Activated CD4-positive, alpha-beta T cell treated with anti-CD3 and anti-CD28 coated beads, Interleukin-2, amount 10 ng/mL, durations not matched to agents 24 days and 14 days (primary cell): Measurements from ENCODE around the gene S100A7A. TPM values are rescaled to one million over a fixed set of nuclear protein-coding genes. Genes with fewer than 3 reads are reported as not detected.
"Not testable (repeated sequence)": the region's sequence is repeated elsewhere in the genome, so short reads cannot be mapped to it uniquely, and the experiment has no call there.

Experiments used
- DNase-seq: peaks from one replicate; pipeline ENCODE4 v3.0.0; 2022
- H3K27ac Mint-ChIP-seq: one replicate; pipeline ENCODE4 v1.8.0; 2022; ENCODE audit warnings: mild to moderate bottlenecking, mixed read lengths
- H3K27me3 Mint-ChIP-seq: one replicate; pipeline ENCODE4 v1.8.0; 2022; ENCODE audit warnings: mixed read lengths
- H3K36me3 Mint-ChIP-seq: one replicate; pipeline ENCODE4 v1.8.0; 2022; ENCODE audit warnings: low read depth, mild to moderate bottlenecking, mixed read lengths
- H3K4me1 Mint-ChIP-seq: one replicate; pipeline ENCODE4 v1.8.0; 2021; ENCODE audit warnings: mixed read lengths
- H3K4me3 Mint-ChIP-seq: one replicate; pipeline ENCODE4 v1.8.0; 2022; ENCODE audit warnings: mild to moderate bottlenecking, moderate library complexity, mixed read lengths
- H3K9me3 Mint-ChIP-seq: one replicate; pipeline ENCODE4 v1.8.0; 2021; ENCODE audit warnings: mixed read lengths
- intact Hi-C: fragments of 100-400 bp; cut with micrococcal nuclease; formaldehyde crosslinking; loops from one replicate; pipeline ENCODE4 v1.15.1; 2023
- total RNA-seq: library from RNA; stranded (reverse); gene quantifications from 2 replicates; pipeline ENCODE4 v1.2.3, GENCODE V29; 2022

The S100A7A gene
- total RNA-seq, 1 donor from 2014 or later: not detected

DNA sequence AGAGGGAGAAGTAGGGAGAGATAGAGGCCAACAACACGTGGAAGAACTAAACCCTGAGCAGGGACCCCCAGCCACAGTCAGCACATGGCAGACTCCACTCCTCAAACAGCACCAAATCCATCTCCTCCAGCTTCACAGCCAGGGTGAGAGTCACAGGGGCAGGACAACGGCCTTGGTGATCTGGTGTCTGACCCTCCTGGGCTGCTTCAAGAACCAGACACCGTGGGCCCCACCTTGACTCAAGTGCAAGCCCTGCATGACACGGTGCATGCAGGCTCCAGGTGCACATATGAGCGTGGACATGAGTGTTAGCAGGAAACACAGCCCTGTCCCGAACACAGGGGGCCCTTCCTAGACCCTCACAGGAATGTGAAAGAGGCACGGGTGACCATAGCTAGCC lies 22.3 kb downstream of the S100A7A start:
- H3K4me1 Mint-ChIP-seq: no peaks in the 10 kb centered on the region
- no peak overlapping the region for H3K27ac Mint-ChIP-seq
- H3K27me3 Mint-ChIP-seq: no peaks in the 10 kb centered on the region
- no peak for DNase-seq
- H3K36me3 Mint-ChIP-seq: no peaks in the 10 kb centered on the region
- intact Hi-C loops: no loop called here
- no peak overlapping the region for H3K4me3 Mint-ChIP-seq
- no peaks in the 10 kb centered on the region for H3K9me3 Mint-ChIP-seq

GRCh38 chr1:153439273-153439672 lies 23.0 kb downstream of the S100A7A start:
- Mint-ChIP-seq H3K4me1 (no peaks in the 10 kb centered on the region), H3K27me3 (no peaks in the 10 kb centered on the region), H3K36me3 (no peaks in the 10 kb centered on the region), H3K9me3 (no peaks in the 10 kb centered on the region), H3K4me3 (no peak overlapping the region), H3K27ac (no peak overlapping the region)
- no peak for DNase-seq
- intact Hi-C loops: no loop called here

DNA sequence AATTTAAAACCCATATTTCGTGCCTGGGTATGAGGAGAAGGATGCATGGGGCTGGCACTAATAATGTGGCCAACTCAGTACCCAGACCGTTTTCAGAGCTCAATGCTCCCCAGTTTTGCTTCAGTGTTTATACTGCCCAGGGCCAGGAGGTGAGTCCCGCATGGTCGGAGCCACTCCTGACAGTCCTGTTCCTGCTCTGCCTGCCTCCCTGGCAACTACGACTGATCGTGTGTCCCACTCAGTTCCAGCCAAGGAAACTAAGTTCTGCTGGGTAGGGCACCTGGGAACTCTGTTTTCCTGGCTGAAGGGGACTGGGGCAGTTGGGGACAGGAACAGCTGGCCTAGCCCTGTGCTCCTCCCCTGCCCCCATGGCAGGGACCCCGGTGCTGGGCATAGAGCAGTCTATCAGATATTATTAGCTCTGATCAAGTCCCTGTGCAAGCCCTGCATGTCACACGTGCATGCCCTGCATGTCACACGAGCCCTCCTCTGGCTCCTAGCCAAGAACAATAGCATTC lies 25.0 kb downstream of the S100A7A start:
- H3K36me3 Mint-ChIP-seq: no peaks in the 10 kb centered on the region
- no peak for DNase-seq
- H3K27me3 Mint-ChIP-seq: peaks cover 7% of the 10 kb centered on the region
- no peaks in the 10 kb centered on the region for H3K9me3 Mint-ChIP-seq
- H3K27ac Mint-ChIP-seq: no peak overlapping the region
- no peaks in the 10 kb centered on the region for H3K4me1 Mint-ChIP-seq
- intact Hi-C loops: no loop called here
- H3K4me3 Mint-ChIP-seq: no peak overlapping the region

- DNase-seq: no peak
- Mint-ChIP-seq H3K4me3 (no peak overlapping the region), H3K36me3 (no peaks in the 10 kb centered on the region), H3K4me1 (no peaks in the 10 kb centered on the region), H3K27ac (no peak overlapping the region), H3K9me3 (no peaks in the 10 kb centered on the region), H3K27me3 (peaks cover 14% of the 10 kb centered on the region)
- intact Hi-C loops: no loop called here
Observed at GRCh38 chr1:153443486-153443885, 27.2 kb downstream of the S100A7A start.

GRCh38 chr1:153444078-153444477 lies 27.8 kb downstream of the S100A7A start:
- DNase-seq: no peak
- H3K4me1 Mint-ChIP-seq: no peaks in the 10 kb centered on the region
- no peak overlapping the region for H3K4me3 Mint-ChIP-seq
- intact Hi-C loops: no loop called here
- H3K27ac Mint-ChIP-seq: no peak overlapping the region
- H3K27me3 Mint-ChIP-seq: peaks cover 15% of the 10 kb centered on the region
- H3K36me3 Mint-ChIP-seq: no peaks in the 10 kb centered on the region
- H3K9me3 Mint-ChIP-seq: no peaks in the 10 kb centered on the region

DNA sequence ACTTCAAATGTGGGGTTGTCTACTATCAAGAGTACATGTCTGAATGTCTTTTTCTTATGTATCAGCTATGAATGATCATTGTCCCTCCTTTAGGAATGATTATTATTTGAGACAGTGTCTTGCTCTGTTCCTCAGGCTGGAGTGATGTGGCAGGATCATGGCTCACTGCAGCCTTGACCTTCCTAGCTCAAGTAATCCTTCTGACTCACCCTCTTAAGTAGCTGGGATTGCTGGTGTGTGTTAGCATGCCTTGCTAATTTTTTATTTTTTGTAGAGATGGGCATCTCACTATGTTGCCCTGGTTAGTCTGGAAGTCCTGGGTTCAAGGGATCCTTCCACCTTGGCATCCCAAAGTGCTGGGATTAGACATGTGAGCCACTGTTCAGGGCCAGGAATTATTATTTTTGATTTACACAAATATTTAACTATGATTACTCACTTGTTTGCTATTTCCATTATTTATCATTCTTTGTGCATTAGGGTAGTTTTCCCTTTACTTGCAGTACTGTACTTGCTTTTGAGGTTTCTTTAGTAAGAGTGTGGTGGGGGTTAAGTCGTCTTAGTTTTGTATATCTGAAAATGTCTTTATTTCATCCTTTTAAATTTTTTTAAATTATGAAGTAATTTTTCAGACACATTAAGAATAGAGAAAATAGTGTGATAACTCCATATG lies 31.3 kb downstream of the S100A7A start:
- Mint-ChIP-seq H3K4me1 (no peaks in the 10 kb centered on the region), H3K36me3 (no peaks in the 10 kb centered on the region), H3K27me3 (peaks cover 20% of the 10 kb centered on the region)

DNA sequence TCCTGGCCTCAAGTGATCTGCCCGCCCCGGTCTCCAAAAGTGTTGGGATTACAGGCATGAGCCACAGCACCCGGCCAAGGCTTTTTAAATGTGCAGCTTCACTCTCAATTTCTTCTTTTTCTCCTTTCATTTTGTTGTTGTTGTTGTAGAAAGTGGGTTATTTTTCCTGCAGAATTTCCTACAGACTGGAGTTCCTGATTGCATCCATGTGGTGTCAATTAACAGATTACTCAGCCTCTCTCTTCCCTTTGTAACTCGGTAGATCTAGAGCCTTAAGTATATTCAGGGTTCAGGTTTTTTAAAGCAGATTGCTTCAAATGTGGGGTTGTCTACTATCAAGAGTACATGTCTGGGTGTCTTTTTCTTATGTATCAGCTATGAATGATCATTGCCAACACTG lies 32.5 kb downstream of the S100A7A start:
- intact Hi-C loops, H3K4me3 Mint-ChIP-seq, H3K27ac Mint-ChIP-seq, H3K36me3 Mint-ChIP-seq, H3K4me1 Mint-ChIP-seq, DNase-seq, H3K9me3 Mint-ChIP-seq: not testable (repeated sequence)
- H3K27me3 Mint-ChIP-seq: peaks cover 20% of the 10 kb centered on the region

More for the DNA sequence above, 31.3 kb downstream of the S100A7A start:
- Mint-ChIP-seq H3K9me3 (no peaks in the 10 kb centered on the region), H3K27ac (no peak overlapping the region), H3K4me3 (no peak overlapping the region)
- no peak for DNase-seq
- intact Hi-C loops: no loop called here

DNA sequence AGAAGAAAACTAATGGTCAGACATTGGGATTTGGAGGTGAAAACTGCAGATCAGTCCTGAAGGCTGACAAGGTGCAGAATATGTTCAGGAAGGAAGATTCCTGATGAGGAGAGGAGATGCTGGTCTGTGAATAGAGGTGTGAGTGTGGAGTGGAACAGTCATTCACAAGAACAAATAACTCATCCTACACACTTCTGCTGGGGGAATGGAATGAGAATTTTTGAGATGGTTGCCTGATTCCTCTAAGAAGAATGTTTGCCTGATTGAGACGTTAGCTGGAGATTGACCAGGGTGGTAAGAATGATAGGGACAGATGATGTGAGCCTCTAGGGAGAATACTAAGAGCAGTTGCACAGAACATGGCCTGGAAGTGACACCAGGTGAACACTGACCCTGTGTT lies 40.1 kb downstream of the S100A7A start:
- H3K4me3 Mint-ChIP-seq: no peak overlapping the region
- intact Hi-C loops: no loop called here
- H3K36me3 Mint-ChIP-seq: no peaks in the 10 kb centered on the region
- no peaks in the 10 kb centered on the region for H3K9me3 Mint-ChIP-seq
- H3K4me1 Mint-ChIP-seq: no peaks in the 10 kb centered on the region
- peaks cover 2% of the 10 kb centered on the region for H3K27me3 Mint-ChIP-seq
- no peak for DNase-seq
- no peak overlapping the region for H3K27ac Mint-ChIP-seq

- no peak overlapping the region for H3K4me3 Mint-ChIP-seq
- intact Hi-C loops: no loop called here
- peaks cover 12% of the 10 kb centered on the region for H3K27me3 Mint-ChIP-seq
- no peaks in the 10 kb centered on the region for H3K36me3 Mint-ChIP-seq
- no peaks in the 10 kb centered on the region for H3K9me3 Mint-ChIP-seq
- DNase-seq: no peak
- H3K4me1 Mint-ChIP-seq: no peaks in the 10 kb centered on the region
- H3K27ac Mint-ChIP-seq: no peak overlapping the region
Observed at GRCh38 chr1:153459655-153460054, 43.3 kb downstream of the S100A7A start.

DNA sequence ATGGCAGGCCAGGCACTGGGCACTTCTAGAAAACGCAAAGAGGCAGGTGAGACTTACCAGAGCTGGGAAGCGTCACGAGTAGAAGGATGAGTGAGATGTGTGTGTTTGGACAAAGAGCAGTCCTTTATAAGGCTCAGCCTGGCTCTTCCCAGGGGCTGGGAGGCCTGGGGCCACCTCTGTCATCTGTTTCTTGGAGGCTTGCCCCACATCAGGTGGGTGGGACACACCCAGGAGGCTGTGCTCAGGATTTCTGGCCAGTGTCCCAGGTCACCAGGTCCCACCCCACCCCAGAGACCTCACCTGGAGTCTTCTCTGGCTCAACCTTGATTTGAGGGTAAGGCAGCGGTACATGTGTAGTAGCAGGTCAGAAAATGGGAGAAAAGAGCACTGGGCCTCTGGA lies 44.2 kb downstream of the S100A7A start, which contains the start of gene S100A7:
Gene S100A7 (minus strand): TSS at position 101 of the 400 bp plus-strand sequence. CDS start 1,638 bp downstream, outside the sequence.
- no peaks in the 10 kb centered on the region for H3K36me3 Mint-ChIP-seq
- no peak within 1 kb of the TSS for H3K4me3 Mint-ChIP-seq
- no peak for DNase-seq
- intact Hi-C loops: no loop called here
- peaks cover under 1% of the 10 kb centered on the region for H3K4me1 Mint-ChIP-seq
- H3K9me3 Mint-ChIP-seq: no peaks in the 10 kb centered on the region
- peaks cover 13% of the 10 kb centered on the region for H3K27me3 Mint-ChIP-seq
- H3K27ac Mint-ChIP-seq: no peak within 1 kb of the TSS

- H3K4me1 Mint-ChIP-seq, H3K36me3 Mint-ChIP-seq, H3K27ac Mint-ChIP-seq, DNase-seq, intact Hi-C loops, H3K9me3 Mint-ChIP-seq, H3K4me3 Mint-ChIP-seq: not testable (repeated sequence)
- H3K27me3 Mint-ChIP-seq: peaks cover 16% of the 10 kb centered on the region
Observed at GRCh38 chr1:153462741-153463140, 46.4 kb downstream of the S100A7A start.

DNA sequence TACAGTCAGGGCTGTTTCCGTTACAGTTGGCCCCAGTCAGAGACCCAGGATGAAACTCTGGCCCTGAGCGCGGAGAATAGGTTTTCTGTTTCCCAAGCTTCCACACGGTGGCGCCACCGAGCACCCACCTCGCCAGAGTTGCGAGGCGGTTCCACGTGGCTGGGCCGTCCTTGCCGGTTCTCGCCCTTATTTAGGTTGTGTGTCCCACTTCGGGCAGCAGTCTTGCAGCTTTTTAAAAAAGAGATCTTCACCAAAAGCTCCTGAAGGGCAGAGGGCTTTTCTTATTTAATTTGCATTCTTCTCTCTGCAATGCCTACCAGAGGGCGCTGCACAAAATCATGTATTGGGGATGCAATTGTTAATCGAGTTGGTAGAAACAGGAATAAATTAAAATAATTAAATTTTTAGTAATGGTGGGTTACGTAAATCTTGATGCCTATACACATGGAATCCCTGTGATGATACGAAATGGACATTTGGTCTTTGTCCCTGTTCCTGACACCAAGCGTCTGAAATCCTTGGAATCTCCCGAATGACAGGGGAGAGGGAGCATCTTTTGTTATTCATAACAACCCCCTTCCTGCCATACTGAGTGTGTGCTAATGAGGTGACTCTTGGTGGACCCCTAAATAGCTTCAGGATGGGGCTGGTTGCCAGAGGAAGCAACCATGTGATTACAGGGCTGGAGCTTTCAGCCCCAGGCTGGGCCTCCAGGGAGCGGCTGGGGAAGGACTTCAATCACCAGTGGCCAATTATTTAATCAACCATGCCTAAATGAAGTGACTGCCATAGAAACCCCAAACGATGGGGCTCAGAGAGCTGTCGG lies 49.7 kb downstream of the S100A7A start:
- peaks cover 3% of the 10 kb centered on the region for H3K4me1 Mint-ChIP-seq
- H3K4me3 Mint-ChIP-seq: no peak overlapping the region
- intact Hi-C loops: loop anchor here (1.0 kb wide), 1 partner anchor 28 kb away; no protein-coding TSS in a partner anchor
- DNase-seq: peak; percentile 89
- H3K36me3 Mint-ChIP-seq: no peaks in the 10 kb centered on the region
- peaks cover 18% of the 10 kb centered on the region for H3K27me3 Mint-ChIP-seq
- H3K27ac Mint-ChIP-seq: no peak overlapping the region
- peaks cover 6% of the 10 kb centered on the region for H3K9me3 Mint-ChIP-seq

DNA sequence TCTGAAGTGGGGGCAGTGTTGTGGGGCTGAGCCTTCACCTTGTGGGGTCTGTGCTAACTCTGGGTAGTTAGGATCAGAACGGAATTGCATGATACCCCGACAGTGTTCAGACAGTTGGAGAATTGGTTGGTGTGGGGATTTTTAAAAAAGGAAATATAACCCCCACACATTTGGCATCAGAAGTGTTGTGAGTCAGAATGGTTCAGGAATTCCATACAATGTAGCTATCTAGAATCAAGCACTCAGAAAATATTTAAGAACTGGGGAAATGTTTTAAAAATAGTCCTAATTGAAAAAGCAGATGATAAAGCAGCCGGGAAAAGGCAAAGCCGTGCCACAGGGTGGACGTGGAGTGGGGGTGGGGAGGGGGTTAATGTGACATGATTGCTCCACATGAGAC lies 50.6 kb downstream of the S100A7A start:
- H3K27me3 Mint-ChIP-seq: peaks cover 15% of the 10 kb centered on the region
- intact Hi-C loops: no loop called here
- H3K9me3 Mint-ChIP-seq: peaks cover 6% of the 10 kb centered on the region
- H3K4me1 Mint-ChIP-seq: peaks cover 3% of the 10 kb centered on the region
- DNase-seq: no peak
- H3K27ac Mint-ChIP-seq: no peak overlapping the region
- no peak overlapping the region for H3K4me3 Mint-ChIP-seq
- no peaks in the 10 kb centered on the region for H3K36me3 Mint-ChIP-seq

DNA sequence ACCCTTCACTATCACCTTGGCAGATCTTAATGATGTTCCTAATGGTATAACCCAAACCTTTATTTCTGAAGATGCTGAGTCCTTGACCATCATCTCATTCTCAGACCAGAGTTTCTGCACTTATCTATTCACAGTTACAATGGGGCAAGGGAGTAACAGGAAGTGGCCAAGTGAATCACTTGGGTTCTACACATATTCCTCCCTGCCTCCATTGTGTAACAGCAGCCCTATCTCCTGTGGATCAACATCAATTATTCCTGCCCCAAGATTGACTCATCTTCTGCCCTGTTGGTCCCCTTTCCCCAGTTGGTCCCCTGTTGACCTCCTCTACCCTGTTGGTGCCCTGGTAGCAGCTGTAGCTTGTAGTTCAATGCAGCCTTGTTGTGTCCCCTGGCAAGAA lies 54.4 kb downstream of the S100A7A start:
- H3K27me3 Mint-ChIP-seq: peaks cover 6% of the 10 kb centered on the region
- intact Hi-C loops: no loop called here

More for the DNA sequence above, 54.4 kb downstream of the S100A7A start:
- Mint-ChIP-seq H3K27ac (no peak overlapping the region), H3K4me1 (peaks cover 2% of the 10 kb centered on the region), H3K36me3 (no peaks in the 10 kb centered on the region), H3K9me3 (peaks cover 15% of the 10 kb centered on the region), H3K4me3 (no peak overlapping the region)
- DNase-seq: no peak
